Parathyroid adenoma (tissue), 2 donors: Measurements from ENCODE around the gene BACE1-AS.

Source experiments
- H2AFZ ChIP-seq: fragments of 300-600 bp; sonication (generic); one replicate; pipeline ENCODE4 v1.7.0; 2017; ENCODE audit warnings: antibody characterized with exemption, mild to moderate bottlenecking
- H3K27ac ChIP-seq: fragments of 300-600 bp; sonication (generic); one replicate; pipeline ENCODE4 v1.7.0; 2017
- H3K27me3 ChIP-seq: fragments of 300-600 bp; sonication (generic); one replicate; pipeline ENCODE4 v1.7.0; 2017; ENCODE audit warnings: low read length; ENCODE audit not compliant: control insufficient read depth, insufficient read depth
- H3K36me3 ChIP-seq: fragments of 300-600 bp; sonication (generic); one replicate; pipeline ENCODE4 v1.7.0; 2017; ENCODE audit warnings: low read length; ENCODE audit not compliant: control insufficient read depth, insufficient read depth
- H3K4me1 ChIP-seq: fragments of 300-600 bp; sonication (generic); one replicate; pipeline ENCODE4 v1.7.0; 2017; ENCODE audit warnings: control low read depth
- H3K4me2 ChIP-seq: fragments of 300-600 bp; sonication (generic); one replicate; pipeline ENCODE4 v1.7.0; 2017; ENCODE audit warnings: low read length
- H3K4me3 ChIP-seq: fragments of 300-600 bp; sonication (generic); one replicate; pipeline ENCODE4 v1.7.0; 2017; ENCODE audit warnings: low read depth, low read length
- H3K79me2 ChIP-seq: fragments of 300-600 bp; sonication (generic); one replicate; pipeline ENCODE4 v1.7.0; 2017; ENCODE audit warnings: control low read depth
- H3K9ac ChIP-seq: fragments of 300-600 bp; sonication (generic); one replicate; pipeline ENCODE4 v1.7.0; 2017; ENCODE audit warnings: mild to moderate bottlenecking
- H3K9me3 ChIP-seq: fragments of 300-600 bp; sonication (generic); one replicate; pipeline ENCODE4 v1.7.0; 2017; ENCODE audit warnings: low read length; ENCODE audit not compliant: control insufficient read depth
- TF ChIP-seq, protein P1 (sequence below): fragments of 300-600 bp; sonication (generic); IDR thresholded peaks from one replicate; pipeline ENCODE4 v1.7.0; 2017; ENCODE audit warnings: antibody characterized with exemption, mild to moderate bottlenecking
- donor health status: primary hyperparathyroidism.

BACE1-AS gene

DNA sequence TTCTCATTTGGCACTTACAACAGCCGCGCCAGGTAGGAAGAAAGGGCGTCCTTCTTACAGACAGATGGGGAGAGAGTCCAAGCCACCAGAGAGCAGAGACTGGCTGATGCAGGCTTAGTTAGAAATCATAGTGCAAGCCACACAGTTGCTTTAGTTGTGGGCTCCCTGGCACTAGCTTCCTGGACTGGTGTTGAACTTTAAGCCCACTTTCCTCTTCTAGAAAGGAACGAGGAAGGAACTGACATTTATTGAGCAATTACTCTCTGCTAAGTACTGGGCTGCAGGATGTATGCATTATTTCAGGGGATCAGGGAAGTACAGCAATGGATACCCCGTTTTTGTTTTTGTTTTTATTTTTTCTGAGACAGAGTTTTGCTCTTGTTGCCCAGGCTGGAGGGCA, 21.9 kb downstream of the BACE1-AS start:
- H3K9ac ChIP-seq = no peak overlapping the region
- H3K9me3 ChIP-seq = no peaks in the 10 kb centered on the region
- H3K4me2 ChIP-seq = no peak overlapping the region
- peaks cover 6% of the 10 kb centered on the region for H3K4me1 ChIP-seq
- H3K27me3 ChIP-seq = no peaks in the 10 kb centered on the region
- no peaks in the 10 kb centered on the region for H3K36me3 ChIP-seq
- no peaks in the 10 kb centered on the region for H3K79me2 ChIP-seq
- no peak overlapping the region for H3K4me3 ChIP-seq
- no peak overlapping the region for H3K27ac ChIP-seq
- H2AFZ ChIP-seq = no peak overlapping the region
- TF ChIP-seq, protein P1, sequence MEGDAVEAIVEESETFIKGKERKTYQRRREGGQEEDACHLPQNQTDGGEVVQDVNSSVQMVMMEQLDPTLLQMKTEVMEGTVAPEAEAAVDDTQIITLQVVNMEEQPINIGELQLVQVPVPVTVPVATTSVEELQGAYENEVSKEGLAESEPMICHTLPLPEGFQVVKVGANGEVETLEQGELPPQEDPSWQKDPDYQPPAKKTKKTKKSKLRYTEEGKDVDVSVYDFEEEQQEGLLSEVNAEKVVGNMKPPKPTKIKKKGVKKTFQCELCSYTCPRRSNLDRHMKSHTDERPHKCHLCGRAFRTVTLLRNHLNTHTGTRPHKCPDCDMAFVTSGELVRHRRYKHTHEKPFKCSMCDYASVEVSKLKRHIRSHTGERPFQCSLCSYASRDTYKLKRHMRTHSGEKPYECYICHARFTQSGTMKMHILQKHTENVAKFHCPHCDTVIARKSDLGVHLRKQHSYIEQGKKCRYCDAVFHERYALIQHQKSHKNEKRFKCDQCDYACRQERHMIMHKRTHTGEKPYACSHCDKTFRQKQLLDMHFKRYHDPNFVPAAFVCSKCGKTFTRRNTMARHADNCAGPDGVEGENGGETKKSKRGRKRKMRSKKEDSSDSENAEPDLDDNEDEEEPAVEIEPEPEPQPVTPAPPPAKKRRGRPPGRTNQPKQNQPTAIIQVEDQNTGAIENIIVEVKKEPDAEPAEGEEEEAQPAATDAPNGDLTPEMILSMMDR = no peak

DNA sequence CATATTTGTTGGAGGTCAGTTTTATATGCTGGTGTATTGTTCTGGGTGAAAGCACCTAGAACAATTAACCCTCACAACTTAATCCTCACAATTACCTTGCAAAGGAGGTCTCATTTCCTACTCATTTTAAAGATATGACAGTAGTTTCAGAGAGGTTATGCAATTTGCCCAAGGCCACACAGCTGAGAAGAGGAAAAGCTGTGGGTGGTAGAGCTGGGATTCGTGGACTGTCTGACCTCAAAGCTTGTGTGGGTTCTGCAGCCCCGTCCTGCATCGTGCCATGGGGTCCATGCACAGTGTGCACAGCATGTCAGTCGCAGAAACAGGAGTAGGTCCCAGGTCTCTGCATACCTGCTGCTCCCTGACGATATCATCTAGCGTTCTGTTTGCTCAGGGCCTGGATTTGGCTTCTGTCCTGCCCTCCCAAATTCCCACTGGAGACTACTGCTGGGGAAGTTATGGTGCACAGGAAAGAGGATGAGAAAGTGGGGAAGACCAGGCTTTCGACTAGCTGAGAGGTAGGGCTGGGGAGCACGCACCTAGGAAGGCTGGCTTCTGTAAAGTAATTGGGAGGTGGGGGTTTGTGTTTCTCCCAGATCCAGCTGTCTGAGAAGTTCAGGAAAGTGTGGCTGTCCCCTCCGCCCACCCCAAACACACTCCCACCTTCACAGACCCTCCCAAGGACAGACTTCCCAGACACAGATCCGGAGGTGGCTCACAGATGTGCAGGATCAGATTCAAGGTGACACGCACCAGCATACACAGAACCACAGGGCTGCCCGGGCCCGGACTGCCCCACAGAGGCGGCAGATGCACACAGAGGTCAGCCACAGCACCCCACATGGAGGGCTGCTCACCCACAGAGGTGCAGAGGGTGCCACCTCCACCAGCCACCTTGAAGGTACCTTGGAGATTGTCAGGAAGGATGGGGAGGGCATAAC, 23.0 kb downstream of the BACE1-AS start:
- no peak overlapping the region for H3K9ac ChIP-seq
- H3K4me2 ChIP-seq = no peak overlapping the region
- H3K4me3 ChIP-seq = no peak overlapping the region

DNA sequence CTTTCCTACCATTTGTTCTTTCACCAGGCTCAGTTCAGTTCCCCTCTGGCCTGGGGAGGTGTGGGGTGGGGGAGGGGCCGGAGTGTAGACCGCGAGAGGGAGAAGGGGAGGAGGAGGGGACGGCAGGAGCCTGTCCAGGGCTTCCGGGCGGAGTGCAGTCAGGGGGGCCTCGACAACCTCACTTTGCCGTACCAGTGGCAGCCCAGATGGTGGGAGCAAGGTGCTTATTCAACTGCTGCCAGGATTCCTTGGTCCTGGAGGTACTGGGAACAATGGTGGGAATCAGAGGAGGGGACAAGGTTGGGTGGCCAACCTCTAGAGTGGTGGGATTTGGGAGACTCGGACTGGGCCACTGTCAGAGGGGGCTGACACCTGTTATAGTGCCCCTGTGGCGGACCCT, 23.7 kb downstream of the BACE1-AS start:
- no peaks in the 10 kb centered on the region for H3K27me3 ChIP-seq
- H3K4me3 ChIP-seq = peak overlapping the region; percentile 57
- H3K4me2 ChIP-seq = peak overlapping the region; percentile 75
- peak overlapping the region; percentile 89 for H2AFZ ChIP-seq
- no peaks in the 10 kb centered on the region for H3K9me3 ChIP-seq
- H3K9ac ChIP-seq = no peak overlapping the region
- peaks cover 6% of the 10 kb centered on the region for H3K4me1 ChIP-seq
- TF ChIP-seq, protein P1 = no peak
- H3K27ac ChIP-seq = no peak overlapping the region
- no peaks in the 10 kb centered on the region for H3K36me3 ChIP-seq
- H3K79me2 ChIP-seq = no peaks in the 10 kb centered on the region

More for the DNA sequence above, 23.0 kb downstream of the BACE1-AS start:
- Histone ChIP-seq H3K9me3 (no peaks in the 10 kb centered on the region), H3K4me1 (peaks cover 6% of the 10 kb centered on the region), H3K36me3 (no peaks in the 10 kb centered on the region), H2AFZ (no peak overlapping the region), H3K27ac (no peak overlapping the region), H3K79me2 (no peaks in the 10 kb centered on the region), H3K27me3 (no peaks in the 10 kb centered on the region)
- TF ChIP-seq, protein P1 = no peak

- H3K36me3 ChIP-seq = no peaks in the 10 kb centered on the region
- H3K9me3 ChIP-seq = no peaks in the 10 kb centered on the region
- peak overlapping the region; percentile 89 for H2AFZ ChIP-seq
- TF ChIP-seq, protein P1 = no peak
- peak overlapping the region; percentile 83 for H3K4me2 ChIP-seq
- H3K9ac ChIP-seq = peak overlapping the region; percentile 46
- H3K4me3 ChIP-seq = peak overlapping the region; percentile 57
- no peaks in the 10 kb centered on the region for H3K79me2 ChIP-seq
- H3K27me3 ChIP-seq = no peaks in the 10 kb centered on the region
- H3K4me1 ChIP-seq = peaks cover 6% of the 10 kb centered on the region
- H3K27ac ChIP-seq = no peak overlapping the region
Measured at GRCh38 chr11:117315285-117316196, 24.4 kb downstream of the BACE1-AS start.
